GM13977 (cell line): ENCODE measurements around the gene TACC3.

ENCODE experiments used
- DNase-seq: peaks from one replicate; pipeline ENCODE4 v3.0.0; 2012; ENCODE audit warnings: low spot score
- CTCF ChIP-seq: IDR thresholded peaks from 2 replicates; pipeline ENCODE4 v1.5.1; 2012; ENCODE audit warnings: mild to moderate bottlenecking, control low read depth; ENCODE audit not compliant: insufficient read depth; ENCODE audit errors: extremely low read depth, missing control alignments
- in situ Hi-C: fragments of 300-500 bp; cut with MboI; formaldehyde crosslinking; loops from one replicate; pipeline ENCODE4 v1.12.0; 2022; ENCODE audit warnings: low sequenced_read_pairs, low pct_unique_long_range_greater_than_20kb, mixed read lengths, inconsistent platforms; ENCODE audit not compliant: unreplicated experiment

TACC3 gene

GRCh38 chr4:1763070-1763549 is 41.8 kb downstream of the TACC3 start:
- in situ Hi-C loops, result no loop called here
- TF ChIP-seq CTCF, result no peak
- no peak for DNase-seq

DNA sequence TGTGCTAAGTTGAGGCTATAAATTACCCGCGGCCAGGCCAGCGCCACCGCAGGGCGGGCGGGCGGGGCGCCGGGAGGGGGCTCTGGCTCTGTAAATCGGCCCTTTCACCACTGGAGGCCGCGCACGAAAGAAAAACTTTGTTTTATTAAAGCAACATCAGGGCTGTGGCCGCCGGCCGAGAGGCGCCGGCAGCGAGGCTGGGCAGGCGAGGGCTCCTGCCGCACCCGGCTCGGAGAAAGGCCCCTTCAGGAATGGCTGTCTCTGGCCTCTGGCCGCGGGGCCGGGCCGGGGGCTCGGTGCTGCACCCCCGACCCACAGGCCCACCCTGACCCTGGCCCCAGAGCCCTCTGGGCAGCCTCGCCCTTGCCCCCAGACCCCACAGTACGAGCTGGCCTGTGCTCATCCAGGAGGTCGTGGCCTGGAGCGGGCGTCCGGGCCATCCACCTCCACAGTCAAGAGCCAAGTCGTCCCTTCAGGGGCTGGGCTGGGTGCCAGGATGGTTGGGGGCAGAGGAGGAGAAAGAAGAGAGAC is 42.3 kb downstream of the TACC3 start:
- peak; percentile 80 for DNase-seq
- TF ChIP-seq CTCF, result no peak
- in situ Hi-C loops, result no loop called here

DNA sequence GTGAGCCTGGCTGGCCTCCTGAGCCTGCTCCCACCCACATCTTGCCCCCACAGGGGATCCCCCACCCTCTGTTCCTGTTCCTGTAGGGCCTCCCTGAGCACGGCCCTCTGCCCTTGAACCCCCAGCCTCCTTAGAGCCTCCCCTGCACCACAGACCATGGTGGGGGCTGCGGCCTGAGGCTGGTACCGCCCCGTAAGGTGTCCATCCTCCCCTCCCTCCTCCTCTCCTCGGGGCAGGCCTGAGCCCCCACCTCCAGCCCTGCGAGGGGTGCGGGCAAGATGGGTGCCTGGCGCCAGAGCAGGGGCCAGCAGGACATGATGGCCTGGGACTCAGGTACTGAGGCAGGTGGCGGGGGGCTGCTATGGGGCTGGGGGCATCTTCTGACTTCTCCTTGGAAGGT is 43.3 kb downstream of the TACC3 start:
- no peak for TF ChIP-seq CTCF
- in situ Hi-C loops, result no loop called here
- no peak for DNase-seq

DNA sequence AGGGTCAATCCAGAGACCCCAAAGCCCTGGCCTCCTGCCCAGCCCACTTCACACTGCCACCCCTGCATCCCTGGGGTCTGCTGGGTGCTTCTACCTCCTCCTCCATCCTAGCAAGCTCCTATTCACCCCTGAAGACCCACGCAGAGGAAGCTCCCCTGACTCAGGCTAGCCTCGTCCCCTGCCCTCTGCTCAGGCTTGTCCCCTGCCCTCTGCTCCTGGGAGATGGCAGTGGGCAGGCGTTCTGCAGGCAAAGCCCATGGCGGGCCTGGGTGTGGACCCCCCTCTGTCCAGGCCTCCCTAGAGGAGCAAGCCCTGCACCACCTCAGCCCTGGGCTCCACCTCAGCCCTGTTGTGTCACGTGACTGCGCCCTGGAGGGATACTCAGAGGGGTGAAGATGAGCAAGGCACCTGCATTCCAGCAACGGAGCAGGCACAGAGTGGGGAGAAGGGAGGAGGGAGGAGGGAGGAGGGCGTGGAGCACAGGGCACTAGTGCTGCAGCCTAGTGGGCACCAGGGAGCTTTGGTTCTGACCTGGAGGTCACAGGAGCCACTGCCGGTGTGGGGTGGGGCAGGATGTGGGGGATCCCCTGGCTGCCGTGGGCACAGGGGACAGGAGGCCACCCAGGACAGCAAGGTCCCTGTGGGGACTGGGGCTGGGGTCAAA is 44.2 kb downstream of the TACC3 start:
- no peak for TF ChIP-seq CTCF
- in situ Hi-C loops, result no loop called here
- no peak for DNase-seq

- DNase-seq, result no peak
- in situ Hi-C loops, result no loop called here
Observed at GRCh38 chr4:1766106-1767060, 45.1 kb downstream of the TACC3 start.

More at GRCh38 chr4:1766106-1767060, 45.1 kb downstream of the TACC3 start:
- TF ChIP-seq CTCF, result no peak
